HEK293 (cell line): ENCODE results near the gene FAM89B.

ENCODE experiments used
- CTCF ChIA-PET: fragments of 350-600 bp; formaldehyde crosslinking; extraction: SDS; loops from one replicate; lab custom pipeline; 2021; ENCODE audit warnings: antibody characterized with exemption; lab: Yijun Ruan, JAX
- POLR2A ChIA-PET: fragments of 300-600 bp; formaldehyde crosslinking; extraction: SDS; loops from one replicate; lab custom pipeline; 2020; ENCODE audit warnings: antibody characterized with exemption, inconsistent platforms; lab: Yijun Ruan, JAX
- H3K27ac ChIP-seq: fragments of 200-500 bp; sonication (Bioruptor generic); 2 replicates; pipeline ENCODE4 v1.5.1; 2014; ENCODE audit warnings: low read depth, low read length, control low read depth, inconsistent platforms; ENCODE audit errors: extremely low read depth
- H3K36me3 ChIP-seq, 2 experiments: fragments of 200-500 bp in 1 of 2; sonication (Bioruptor generic) in 1 of 2; 1 replicate in 1 of 2; 2 replicates in 1 of 2; pipeline ENCODE4 v1.5.1; 2014 to 2017; ENCODE audit warnings: inconsistent platforms in 2 of 2, low read length in 2 of 2; ENCODE audit not compliant: control insufficient read depth in 2 of 2, insufficient read depth in 1 of 2
- H3K4me1 ChIP-seq: fragments of 200-500 bp; sonication (Bioruptor generic); 2 replicates; pipeline ENCODE4 v1.5.1; 2014; ENCODE audit warnings: mild to moderate bottlenecking, low read length, inconsistent platforms; ENCODE audit not compliant: control insufficient read depth, insufficient read depth
- H3K4me3 ChIP-seq: 2 replicates; pipeline ENCODE4 v1.5.1; 2011; ENCODE audit warnings: low read depth, mild to moderate bottlenecking, control low read depth, low read length, moderate library complexity
- H3K9me3 ChIP-seq: fragments of 200-500 bp; sonication (Bioruptor generic); 2 replicates; pipeline ENCODE4 v1.5.1; 2014; ENCODE audit warnings: low read depth, low read length, inconsistent platforms; ENCODE audit not compliant: control insufficient read depth, insufficient read depth
- EGR2 ChIP-seq: fragments of 450-650 bp; formaldehyde crosslinking; IDR thresholded peaks from 2 replicates; pipeline ENCODE4 v1.5.1; 2016; ENCODE audit warnings: low read depth, missing biosample characterization, missing genetic modification characterization
- GLIS1 ChIP-seq: fragments of 450-650 bp; formaldehyde crosslinking; IDR thresholded peaks from 2 replicates; pipeline ENCODE4 v1.5.1; 2016; ENCODE audit warnings: missing biosample characterization, missing genetic modification characterization
- GLIS2 ChIP-seq: fragments of 450-650 bp; formaldehyde crosslinking; IDR thresholded peaks from 2 replicates; pipeline ENCODE4 v1.5.1; 2016; ENCODE audit warnings: missing biosample characterization, missing genetic modification characterization
- KLF1 ChIP-seq: fragments of 450-650 bp; formaldehyde crosslinking; IDR thresholded peaks from 2 replicates; pipeline ENCODE4 v1.5.1; 2016; ENCODE audit warnings: missing biosample characterization, missing genetic modification characterization
- KLF8 ChIP-seq: fragments of 450-650 bp; formaldehyde crosslinking; IDR thresholded peaks from 2 replicates; pipeline ENCODE4 v1.5.1; 2016; ENCODE audit warnings: missing biosample characterization, missing genetic modification characterization
- OSR2 ChIP-seq: fragments of 450-650 bp; formaldehyde crosslinking; IDR thresholded peaks from 2 replicates; pipeline ENCODE4 v1.5.1; 2016; ENCODE audit warnings: missing biosample characterization, missing genetic modification characterization
- PRDM4 ChIP-seq: fragments of 450-650 bp; formaldehyde crosslinking; IDR thresholded peaks from 2 replicates; pipeline ENCODE4 v1.5.1; 2017; ENCODE audit warnings: missing biosample characterization, missing genetic modification characterization
- REPIN1 ChIP-seq: fragments of 450-650 bp; formaldehyde crosslinking; IDR thresholded peaks from 2 replicates; pipeline ENCODE4 v1.5.1; 2017; ENCODE audit warnings: missing biosample characterization, missing genetic modification characterization, low read depth
- SP2 ChIP-seq: fragments of 450-650 bp; formaldehyde crosslinking; IDR thresholded peaks from 2 replicates; pipeline ENCODE4 v1.5.1; 2016; ENCODE audit warnings: missing biosample characterization, missing genetic modification characterization
- SP3 ChIP-seq: fragments of 450-650 bp; formaldehyde crosslinking; IDR thresholded peaks from 2 replicates; pipeline ENCODE4 v1.5.1; 2016; ENCODE audit warnings: missing biosample characterization, missing genetic modification characterization
- YY2 ChIP-seq: fragments of 450-650 bp; formaldehyde crosslinking; IDR thresholded peaks from 2 replicates; pipeline ENCODE4 v1.5.1; 2016; ENCODE audit warnings: missing biosample characterization, missing genetic modification characterization
- ZFHX2 ChIP-seq: fragments of 450-650 bp; formaldehyde crosslinking; conservative IDR thresholded peaks from 2 replicates; pipeline ENCODE4 v1.5.1; 2016; ENCODE audit warnings: missing biosample characterization, missing genetic modification characterization
- ZIC2 ChIP-seq: fragments of 450-650 bp; formaldehyde crosslinking; IDR thresholded peaks from 2 replicates; pipeline ENCODE4 v1.5.1; 2016; ENCODE audit warnings: missing biosample characterization, missing genetic modification characterization
- ZNF16 ChIP-seq: fragments of 450-650 bp; formaldehyde crosslinking; IDR thresholded peaks from 2 replicates; pipeline ENCODE4 v1.5.1; 2016; ENCODE audit warnings: low read depth, missing biosample characterization, missing genetic modification characterization
- ZNF202 ChIP-seq: fragments of 450-650 bp; formaldehyde crosslinking; IDR thresholded peaks from 2 replicates; pipeline ENCODE4 v1.5.1; 2016; ENCODE audit warnings: missing biosample characterization, missing genetic modification characterization, borderline replicate concordance
- ZNF341 ChIP-seq: fragments of 450-650 bp; formaldehyde crosslinking; IDR thresholded peaks from 2 replicates; pipeline ENCODE4; 2016; ENCODE audit warnings: low read depth, missing biosample characterization, missing genetic modification characterization
- ZNF580 ChIP-seq: fragments of 450-650 bp; formaldehyde crosslinking; IDR thresholded peaks from 2 replicates; pipeline ENCODE4 v1.5.1; 2016; ENCODE audit warnings: missing biosample characterization, missing genetic modification characterization
- ZNF610 ChIP-seq: fragments of 450-650 bp; formaldehyde crosslinking; IDR thresholded peaks from 2 replicates; pipeline ENCODE4 v1.5.1; 2016; ENCODE audit warnings: missing biosample characterization, missing genetic modification characterization, borderline replicate concordance

FAM89B gene

GRCh38 chr11:65589444-65590239, 17.3 kb downstream of the FAM89B start:
- CTCF ChIA-PET: interaction anchor here (0.9 to 4.4 kb wide), 9 partner anchors 13 to 53 kb away, joined by 4 to 28 read pairs (median 5); partner anchors contain the start of genes EHBP1L1, FAM89B and PCNX3
- no peaks in the 10 kb centered on the region for H3K36me3 ChIP-seq
- H3K9me3 ChIP-seq: no peaks in the 10 kb centered on the region
- H3K4me1 ChIP-seq: no peaks in the 10 kb centered on the region
- POLR2A ChIA-PET: no interaction called here
- no peak overlapping the region for H3K4me3 ChIP-seq
- no peak overlapping the region for H3K27ac ChIP-seq
- TF ChIP-seq YY2 (tag by site-specific recombination): no peak
- peak; percentile 37; the same call in 1 of the 2 replicates for TF ChIP-seq ZIC2 (tag by site-specific recombination)
- peak; percentile 66; the same call in 1 of the 2 replicates for TF ChIP-seq KLF1 (tag by site-specific recombination)
- no peak for TF ChIP-seq REPIN1
- no peak for TF ChIP-seq ZNF610
- TF ChIP-seq SP2 (tag by site-specific recombination): peak; percentile 26; the same call in 1 of the 2 replicates
- TF ChIP-seq GLIS1 (tag by site-specific recombination): peak; percentile 77
- peak; percentile 78 for TF ChIP-seq EGR2 (tag by site-specific recombination)
- TF ChIP-seq ZFHX2 (tag by site-specific recombination): peak; percentile 64
- TF ChIP-seq SP3 (tag by site-specific recombination): 0 out of 2 replicates have a peak, but pooled peaks have one; percentile 25
- TF ChIP-seq GLIS2 (tag by site-specific recombination): 0 out of 2 replicates have a peak, but pooled peaks have one; percentile 18
- TF ChIP-seq ZNF202: no peak
- TF ChIP-seq, all 188 proteins: peak for 8

GRCh38 chr11:65590240-65590738, 18.0 kb downstream of the FAM89B start:
- H3K27ac ChIP-seq: no peak overlapping the region
- CTCF ChIA-PET: interaction anchor here (0.9 to 4.4 kb wide), 6 partner anchors 13 to 49 kb away, joined by 4 to 28 read pairs (median 5); partner anchors contain the start of genes EHBP1L1 and PCNX3
- POLR2A ChIA-PET: no interaction called here
- H3K4me1 ChIP-seq: no peaks in the 10 kb centered on the region
- no peak overlapping the region for H3K4me3 ChIP-seq
- no peaks in the 10 kb centered on the region for H3K36me3 ChIP-seq
- TF ChIP-seq OSR2 (tag by site-specific recombination): no peak
- TF ChIP-seq KLF8 (tag by site-specific recombination): peak; percentile 23; the same call in 1 of the 2 replicates
- TF ChIP-seq, all 188 proteins: peak for 1
- no peaks in the 10 kb centered on the region for H3K9me3 ChIP-seq

GRCh38 chr11:65591939-65592857, 19.9 kb downstream of the FAM89B start:
- 0 out of 2 replicates have a peak, but pooled peaks have one; percentile 13 for TF ChIP-seq ZNF341 (tag by site-specific recombination)
- TF ChIP-seq ZNF16 (tag by site-specific recombination): no peak
- no peak for TF ChIP-seq ZNF580 (tag by site-specific recombination)
- TF ChIP-seq ZNF202: no peak
- peak; percentile 60 for TF ChIP-seq PRDM4
- peak; percentile 43 for TF ChIP-seq SP2 (tag by site-specific recombination)
- TF ChIP-seq KLF1 (tag by site-specific recombination): peak; percentile 82; the same call in 1 of the 2 replicates
- ChIA-PET POLR2A (interaction anchor here (0.6 to 2.0 kb wide), 8 partner anchors 8 to 654 kb away, joined by 3 to 8 read pairs (median 4); partner anchors contain the start of genes FAM89B and PCNX3), CTCF (interaction anchor here (0.6 to 4.1 kb wide), 13 partner anchors 10 to 325 kb away, joined by 3 to 46 read pairs (median 6); partner anchors contain the start of genes FAM89B, MAP3K11, PCNX3 and SCYL1)
- Histone ChIP-seq H3K36me3 (no peaks in the 10 kb centered on the region), H3K4me1 (no peaks in the 10 kb centered on the region), H3K9me3 (no peaks in the 10 kb centered on the region), H3K4me3 (no peak overlapping the region), H3K27ac (no peak overlapping the region)
